Stimulated activated CD8-positive, alpha-beta memory T cell treated with anti-CD3 and anti-CD28 coated beads, Interleukin-7, amount 100 ng/mL, for 4 hours (primary cell): ENCODE measurements around the gene ING1.
"Not testable (repeated sequence)": the region's sequence is repeated elsewhere in the genome, so short reads cannot be mapped to it uniquely, and the experiment has no call there.

ENCODE experiments used
- DNase-seq, 2 donors: peaks; one replicate each; pipeline ENCODE4 v3.0.0-alpha.2; 2020; ENCODE audit warnings: low read depth in 2 of 2

Gene ING1

GRCh38 chr13:110715395-110716246 is 2.1 kb downstream of the ING1 start:
- DNase-seq, result peak; percentile 96 to 97

GRCh38 chr13:110716247-110716515 is 2.7 kb downstream of the ING1 start:
- no peak for DNase-seq

GRCh38 chr13:110719036-110719710 is 5.7 kb downstream of the ING1 start:
- no peak for DNase-seq

- DNase-seq, result no peak
Measured at GRCh38 chr13:110722971-110723370, 9.5 kb downstream of the ING1 start.

- no peak for DNase-seq
Measured at GRCh38 chr13:110723598-110723997, 10.1 kb downstream of the ING1 start.

GRCh38 chr13:110726153-110726552 is 12.7 kb downstream of the ING1 start:
- DNase-seq, result not testable (repeated sequence)

- DNase-seq, result peak; percentile 54 to 57
Measured at GRCh38 chr13:110726726-110727125, 13.2 kb downstream of the ING1 start.

- DNase-seq, result no peak
Measured at GRCh38 chr13:110731072-110731471, 17.6 kb downstream of the ING1 start.

- no peak for DNase-seq
Measured at GRCh38 chr13:110734561-110734960, 21.1 kb downstream of the ING1 start.

GRCh38 chr13:110737555-110737954 is 24.1 kb downstream of the ING1 start:
- no peak for DNase-seq

- DNase-seq, result no peak
Measured at GRCh38 chr13:110743687-110744086, 30.2 kb downstream of the ING1 start.

GRCh38 chr13:110746438-110746837 is 32.9 kb downstream of the ING1 start:
- no peak for DNase-seq

- no peak for DNase-seq
Measured at GRCh38 chr13:110748271-110748670, 34.8 kb downstream of the ING1 start.

GRCh38 chr13:110756219-110756631 is 42.7 kb downstream of the ING1 start:
- DNase-seq, result no peak

- DNase-seq, result no peak
Measured at GRCh38 chr13:110757296-110757695, 43.8 kb downstream of the ING1 start.

GRCh38 chr13:110758195-110758805 is 44.8 kb downstream of the ING1 start:
- DNase-seq, result no peak

GRCh38 chr13:110759710-110760109 is 46.2 kb downstream of the ING1 start:
- DNase-seq, result no peak

- no peak for DNase-seq
Measured at GRCh38 chr13:110760611-110761010, 47.1 kb downstream of the ING1 start.

- no peak for DNase-seq
Measured at GRCh38 chr13:110766671-110767430, 53.4 kb downstream of the ING1 start.

GRCh38 chr13:110767476-110767875 is 54.0 kb downstream of the ING1 start:
- DNase-seq, result no peak

- DNase-seq, result no peak
Measured at GRCh38 chr13:110769097-110769496, 55.6 kb downstream of the ING1 start.

GRCh38 chr13:110770678-110771077 is 57.2 kb downstream of the ING1 start:
- DNase-seq, result no peak
